Measurements from ENCODE around the gene NPTN. TPM values are rescaled to one million over a fixed set of nuclear protein-coding genes. Genes with fewer than 3 reads are reported as not detected.

Gene NPTN
- total RNA-seq, 1 experiment from 2014 or later, result 190 TPM

GRCh38 chr15:73677733-73678132 lies 44.5 kb upstream of the NPTN start:
- no TSS peak for BruUV-seq (replicated peaks)
- no peak for DNase-seq
- H3K27me3 Mint-ChIP-seq (ENCODE audit: unreplicated experiment), result peaks cover 28% of the 10 kb centered on the region
- intact Hi-C loops (cut with micrococcal nuclease; ENCODE audit: unreplicated experiment), result loop anchor here (1.0 to 2.0 kb wide), 2 partner anchors 23 to 41 kb away; no protein-coding TSS in a partner anchor
- H3K4me1 Mint-ChIP-seq (ENCODE audit: low read depth, unreplicated experiment), result no peaks in the 10 kb centered on the region
- no peaks in the 10 kb centered on the region for H3K9me3 Mint-ChIP-seq (ENCODE audit: low read depth, unreplicated experiment)
- H3K4me3 Mint-ChIP-seq (ENCODE audit: low read depth, unreplicated experiment), result no peak overlapping the region
- no peaks in the 10 kb centered on the region for H3K36me3 Mint-ChIP-seq (ENCODE audit: insufficient read depth, unreplicated experiment)
- CTCF ChIA-PET, result interaction anchor here (0.6 to 1.7 kb wide), 10 partner anchors 11 to 388 kb away, joined by 3 to 15 read pairs (median 4); partner anchors contain the start of gene NPTN
- H3K27ac Mint-ChIP-seq (ENCODE audit: unreplicated experiment), result no peak overlapping the region
- TF ChIP-seq CTCF (IDR thresholded peaks at IDR 0.05; ENCODE audit: unreplicated experiment), result no peak

GRCh38 chr15:73677146-73677607 lies 44.0 kb upstream of the NPTN start:
- H3K27ac Mint-ChIP-seq (ENCODE audit: unreplicated experiment), result no peak overlapping the region
- DNase-seq, result peak; percentile 79
- peak; percentile 88 for TF ChIP-seq CTCF (IDR thresholded peaks at IDR 0.05; ENCODE audit: unreplicated experiment)
- no peaks in the 10 kb centered on the region for H3K36me3 Mint-ChIP-seq (ENCODE audit: insufficient read depth, unreplicated experiment)
- no peaks in the 10 kb centered on the region for H3K9me3 Mint-ChIP-seq (ENCODE audit: low read depth, unreplicated experiment)
- peaks cover 28% of the 10 kb centered on the region for H3K27me3 Mint-ChIP-seq (ENCODE audit: unreplicated experiment)
- no peaks in the 10 kb centered on the region for H3K4me1 Mint-ChIP-seq (ENCODE audit: low read depth, unreplicated experiment)
- no TSS peak for BruUV-seq (replicated peaks)
- CTCF ChIA-PET, result interaction anchor here (0.8 to 1.7 kb wide), 10 partner anchors 9 to 44 kb away, joined by 3 to 15 read pairs (median 4); partner anchors contain the start of gene NPTN
- intact Hi-C loops (cut with micrococcal nuclease; ENCODE audit: unreplicated experiment), result loop anchor here (1.0 to 2.0 kb wide), 2 partner anchors 23 to 40 kb away; no protein-coding TSS in a partner anchor
- H3K4me3 Mint-ChIP-seq (ENCODE audit: low read depth, unreplicated experiment), result no peak overlapping the region

GRCh38 chr15:73674587-73674986 lies 41.4 kb upstream of the NPTN start:
- Mint-ChIP-seq H3K4me3 (ENCODE audit: low read depth, unreplicated experiment) (no peak overlapping the region), H3K27me3 (ENCODE audit: unreplicated experiment) (peaks cover 9% of the 10 kb centered on the region), H3K4me1 (ENCODE audit: low read depth, unreplicated experiment) (no peaks in the 10 kb centered on the region), H3K36me3 (ENCODE audit: insufficient read depth, unreplicated experiment) (no peaks in the 10 kb centered on the region), H3K27ac (ENCODE audit: unreplicated experiment) (no peak overlapping the region), H3K9me3 (ENCODE audit: low read depth, unreplicated experiment) (no peaks in the 10 kb centered on the region)
- TF ChIP-seq CTCF (IDR thresholded peaks at IDR 0.05; ENCODE audit: unreplicated experiment), result no peak
- CTCF ChIA-PET, result interaction anchor here (1.3 kb wide), 1 partner anchor 10 kb away, joined by 3 read pairs; the partner anchor contains the start of gene CD276
- no TSS peak for BruUV-seq (replicated peaks)
- intact Hi-C loops (cut with micrococcal nuclease; ENCODE audit: unreplicated experiment), result no loop called here
- no peak for DNase-seq

GRCh38 chr15:73660455-73660854 lies 27.3 kb upstream of the NPTN start:
- BruUV-seq (replicated peaks), result no TSS peak
- CTCF ChIA-PET, result interaction anchor here (0.8 kb wide), 1 partner anchor 24 kb away, joined by 3 read pairs; no protein-coding TSS in a partner anchor
- TF ChIP-seq CTCF (IDR thresholded peaks at IDR 0.05; ENCODE audit: unreplicated experiment), result no peak
- no peak for DNase-seq
- H3K27me3 Mint-ChIP-seq (ENCODE audit: unreplicated experiment), result peaks cover 47% of the 10 kb centered on the region
- no peak overlapping the region for H3K4me3 Mint-ChIP-seq (ENCODE audit: low read depth, unreplicated experiment)
- no peaks in the 10 kb centered on the region for H3K36me3 Mint-ChIP-seq (ENCODE audit: insufficient read depth, unreplicated experiment)
- intact Hi-C loops (cut with micrococcal nuclease; ENCODE audit: unreplicated experiment), result no loop called here
- H3K4me1 Mint-ChIP-seq (ENCODE audit: low read depth, unreplicated experiment), result no peaks in the 10 kb centered on the region
- H3K9me3 Mint-ChIP-seq (ENCODE audit: low read depth, unreplicated experiment), result no peaks in the 10 kb centered on the region
- H3K27ac Mint-ChIP-seq (ENCODE audit: unreplicated experiment), result no peak overlapping the region
